NCI-H1694 treated with DMSO at 0.1 percent for 48 hours (cell line): ENCODE data around the gene PALLD.

Experiments used
- DNase-seq: peaks from one replicate; lab custom pipeline; 2025; lab: John Stamatoyannopoulos, UW

The PALLD gene

DNA sequence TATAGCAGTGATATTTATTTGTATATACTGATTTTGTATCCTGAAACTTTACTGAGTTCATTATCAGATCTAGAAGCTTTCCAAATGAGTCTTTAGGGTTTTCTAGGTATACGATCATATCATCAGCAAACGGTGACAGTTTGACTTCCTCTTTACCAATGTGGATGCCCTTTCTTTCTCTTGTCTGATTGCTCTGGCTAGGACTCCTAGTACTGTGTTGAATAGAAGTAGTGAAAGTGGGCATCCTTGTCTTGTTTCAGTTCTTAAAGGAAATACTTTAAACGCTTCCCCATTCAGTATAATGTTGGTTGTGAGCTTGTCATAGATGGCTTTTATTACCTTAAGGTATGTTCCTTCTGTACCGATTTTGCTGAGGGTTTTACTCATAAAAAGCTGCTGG, 475.7 kb downstream of the PALLD start:
- no peak for DNase-seq
